ENCODE data around the gene PLEKHG4B. TPM values are rescaled to one million over a fixed set of nuclear protein-coding genes. Genes with fewer than 3 reads are reported as not detected.

The PLEKHG4B gene
- polyA plus RNA-seq, 1 donor from 2014 or later = 0.78 TPM

- no peak overlapping the region for H3K27ac ChIP-seq (ENCODE audit: low read length)
- H2AFZ ChIP-seq (ENCODE audit: low read depth, low read length) = no peak overlapping the region
- no peaks in the 10 kb centered on the region for H3K27me3 ChIP-seq (ENCODE audit: insufficient read depth, low read depth, low read length)
- no peaks in the 10 kb centered on the region for H3K9me3 ChIP-seq (ENCODE audit: low read length)
- no peaks in the 10 kb centered on the region for H4K20me1 ChIP-seq (ENCODE audit: insufficient read depth)
- no peaks in the 10 kb centered on the region for H3K36me3 ChIP-seq (ENCODE audit: insufficient read depth, low read length)
- H3K4me2 ChIP-seq (ENCODE audit: low read length) = no peak overlapping the region
- no peak overlapping the region for H3K9ac ChIP-seq (ENCODE audit: low read length)
- H3K9me2 ChIP-seq (ENCODE audit: insufficient read depth, low read length) = no peaks in the 10 kb centered on the region
- H3K4me3 ChIP-seq (ENCODE audit: low read length) = no peak overlapping the region
- no peaks in the 10 kb centered on the region for H3F3A ChIP-seq (ENCODE audit: insufficient read depth, low read length, poor library complexity, severe bottlenecking)
- no peaks in the 10 kb centered on the region for H3K79me2 ChIP-seq (replicated peaks; ENCODE audit: insufficient read depth, low read length)
- TF ChIP-seq TAF1 (IDR thresholded peaks at IDR 0.05; ENCODE audit: low read depth) (no peak), EZH2 (IDR thresholded peaks at IDR 0.05; ENCODE audit: borderline replicate concordance, insufficient read depth, low read length, poor library complexity, severe bottlenecking) (no peak), SMC3 (conservative IDR thresholded peaks at IDR 0.05; ENCODE audit: poor library complexity) (no peak), REST (IDR thresholded peaks at IDR 0.05; ENCODE audit: borderline replicate concordance) (no peak), POLR2AphosphoS5 (IDR thresholded peaks at IDR 0.05) (no peak), MXI1 (conservative IDR thresholded peaks at IDR 0.05; ENCODE audit: poor library complexity, severe bottlenecking) (no peak), EP300 (conservative IDR thresholded peaks at IDR 0.05; ENCODE audit: poor library complexity, severe bottlenecking) (no peak), RAD21 (conservative IDR thresholded peaks at IDR 0.05) (no peak), CTCF (IDR thresholded peaks at IDR 0.05; ENCODE audit: poor library complexity, severe bottlenecking) (no peak)
Measured at GRCh38 chr5:157801-158200, 65.8 kb downstream of the PLEKHG4B start.

- H3K36me3 ChIP-seq (ENCODE audit: insufficient read depth, low read length) = no peaks in the 10 kb centered on the region
Measured at GRCh38 chr5:158807-159447, 67.0 kb downstream of the PLEKHG4B start.

More at GRCh38 chr5:158807-159447, 67.0 kb downstream of the PLEKHG4B start:
- H3K79me2 ChIP-seq (replicated peaks; ENCODE audit: insufficient read depth, low read length) = no peaks in the 10 kb centered on the region
- no peak for TF ChIP-seq SMC3 (conservative IDR thresholded peaks at IDR 0.05; ENCODE audit: poor library complexity)
- TF ChIP-seq TAF1 (IDR thresholded peaks at IDR 0.05; ENCODE audit: low read depth) = no peak
- no peak for TF ChIP-seq EP300 (conservative IDR thresholded peaks at IDR 0.05; ENCODE audit: poor library complexity, severe bottlenecking)
- TF ChIP-seq EZH2 (IDR thresholded peaks at IDR 0.05; ENCODE audit: borderline replicate concordance, insufficient read depth, low read length, poor library complexity, severe bottlenecking) = no peak
- TF ChIP-seq CTCF (IDR thresholded peaks at IDR 0.05; ENCODE audit: poor library complexity, severe bottlenecking) = no peak
- no peak for TF ChIP-seq POLR2AphosphoS5 (IDR thresholded peaks at IDR 0.05)
- TF ChIP-seq MXI1 (conservative IDR thresholded peaks at IDR 0.05; ENCODE audit: poor library complexity, severe bottlenecking) = no peak
- no peak for TF ChIP-seq REST (IDR thresholded peaks at IDR 0.05; ENCODE audit: borderline replicate concordance)
- no peak for TF ChIP-seq RAD21 (conservative IDR thresholded peaks at IDR 0.05)
- no peak overlapping the region for H3K9ac ChIP-seq (ENCODE audit: low read length)
- no peak overlapping the region for H2AFZ ChIP-seq (ENCODE audit: low read depth, low read length)
- no peak overlapping the region for H3K4me2 ChIP-seq (ENCODE audit: low read length)
- H3K27ac ChIP-seq (ENCODE audit: low read length) = no peak overlapping the region
- H3K9me2 ChIP-seq (ENCODE audit: insufficient read depth, low read length) = no peaks in the 10 kb centered on the region
- no peaks in the 10 kb centered on the region for H3K27me3 ChIP-seq (ENCODE audit: insufficient read depth, low read depth, low read length)
- H3F3A ChIP-seq (ENCODE audit: insufficient read depth, low read length, poor library complexity, severe bottlenecking) = no peaks in the 10 kb centered on the region
- no peak overlapping the region for H3K4me3 ChIP-seq (ENCODE audit: low read length)
- no peaks in the 10 kb centered on the region for H4K20me1 ChIP-seq (ENCODE audit: insufficient read depth)
- no peaks in the 10 kb centered on the region for H3K9me3 ChIP-seq (ENCODE audit: low read length)
